HepG2 (cell line): ENCODE data around the gene PBX1.

Source experiments
- CREB1 ChIP-seq, 2 experiments: fragments of 450-650 bp in 1 of 2; IDR thresholded peaks; 2 replicates each; pipeline ENCODE4 v1.6.1; 2016 to 2017; ENCODE audit warnings: control low read depth in 1 of 2, mild to moderate bottlenecking in 1 of 2, missing compliant biosample characterization in 1 of 2, missing genetic modification characterization in 1 of 2
- CTCF ChIP-seq: sonication (generic); formaldehyde crosslinking; IDR thresholded peaks from 2 replicates; pipeline ENCODE4 v1.5.0; 2020; ENCODE audit warnings: mild to moderate bottlenecking, missing genetic modification reagents, moderate library complexity
- NFE2L2 ChIP-seq: fragments of 150-350 bp; IDR thresholded peaks from 2 replicates; pipeline ENCODE4 v1.6.1; 2014; ENCODE audit warnings: low read length

- TF ChIP-seq CTCF (CRISPR knock-in tag) = no peak
- no peak for TF ChIP-seq CREB1 (IDR thresholded peaks at IDR 0.05)
- no peak for TF ChIP-seq CREB1 (CRISPR knock-in tag; IDR thresholded peaks at IDR 0.05)
- TF ChIP-seq NFE2L2 = no peak
These were observed 243.7 kb downstream of the PBX1 start for GRCh38 chr1:164802529-164803282.
